Brain microvascular endothelial cell (primary cell): Measurements from ENCODE around the gene MXRA7.
"Not testable (repeated sequence)": the region's sequence is repeated elsewhere in the genome, so short reads cannot be mapped to it uniquely, and the experiment has no call there.

ENCODE experiments used
- DNase-seq: peaks from one replicate; pipeline ENCODE4 v3.0.0-alpha.2; 2020
- H3K27ac ChIP-seq: fragments of 250-450 bp; sonication (Bioruptor Pico); 2 replicates; pipeline ENCODE4 v1.5.1; 2020; ENCODE audit warnings: mild to moderate bottlenecking, moderate library complexity
- H3K27me3 ChIP-seq: fragments of 250-450 bp; sonication (Bioruptor Pico); replicated peaks from 2 replicates; pipeline ENCODE4 v1.5.1; 2020; ENCODE audit warnings: mild to moderate bottlenecking
- H3K36me3 ChIP-seq: fragments of 250-450 bp; sonication (Bioruptor Pico); replicated peaks from 2 replicates; pipeline ENCODE4 v1.5.1; 2020; ENCODE audit warnings: mild to moderate bottlenecking
- H3K4me3 ChIP-seq: 2 replicates; pipeline ENCODE4 v1.5.1; 2011; ENCODE audit warnings: low read depth, mild to moderate bottlenecking, control low read depth, low read length, moderate library complexity
- in situ Hi-C: cut with HindIII; loops from 2 replicates; pipeline ENCODE4 v1.10.0; 2017; ENCODE audit warnings: low sequenced_read_pairs, low pct_ligation_motif_present
- TF ChIP-seq, protein P1 (sequence below): IDR thresholded peaks from 2 replicates; pipeline ENCODE4 v1.5.1; 2011; ENCODE audit warnings: low read depth, mild to moderate bottlenecking, moderate library complexity, low read length, control low read depth, inconsistent platforms; ENCODE audit errors: missing control alignments

Gene MXRA7

GRCh38 chr17:76725580-76726230, 14.9 kb upstream of the MXRA7 start:
- Histone ChIP-seq H3K4me3 (peak overlapping the region; percentile 86), H3K27me3 (no peaks in the 10 kb centered on the region), H3K36me3 (peaks cover 42% of the 10 kb centered on the region), H3K27ac (peak overlapping the region; percentile 94)
- in situ Hi-C loops, result no loop called here
- TF ChIP-seq, protein P1, sequence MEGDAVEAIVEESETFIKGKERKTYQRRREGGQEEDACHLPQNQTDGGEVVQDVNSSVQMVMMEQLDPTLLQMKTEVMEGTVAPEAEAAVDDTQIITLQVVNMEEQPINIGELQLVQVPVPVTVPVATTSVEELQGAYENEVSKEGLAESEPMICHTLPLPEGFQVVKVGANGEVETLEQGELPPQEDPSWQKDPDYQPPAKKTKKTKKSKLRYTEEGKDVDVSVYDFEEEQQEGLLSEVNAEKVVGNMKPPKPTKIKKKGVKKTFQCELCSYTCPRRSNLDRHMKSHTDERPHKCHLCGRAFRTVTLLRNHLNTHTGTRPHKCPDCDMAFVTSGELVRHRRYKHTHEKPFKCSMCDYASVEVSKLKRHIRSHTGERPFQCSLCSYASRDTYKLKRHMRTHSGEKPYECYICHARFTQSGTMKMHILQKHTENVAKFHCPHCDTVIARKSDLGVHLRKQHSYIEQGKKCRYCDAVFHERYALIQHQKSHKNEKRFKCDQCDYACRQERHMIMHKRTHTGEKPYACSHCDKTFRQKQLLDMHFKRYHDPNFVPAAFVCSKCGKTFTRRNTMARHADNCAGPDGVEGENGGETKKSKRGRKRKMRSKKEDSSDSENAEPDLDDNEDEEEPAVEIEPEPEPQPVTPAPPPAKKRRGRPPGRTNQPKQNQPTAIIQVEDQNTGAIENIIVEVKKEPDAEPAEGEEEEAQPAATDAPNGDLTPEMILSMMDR, result no peak
- DNase-seq, result no peak

- Histone ChIP-seq H3K36me3 (peaks cover 60% of the 10 kb centered on the region), H3K27me3 (no peaks in the 10 kb centered on the region), H3K4me3 (no peak overlapping the region), H3K27ac (no peak overlapping the region)
- in situ Hi-C loops, result no loop called here
- DNase-seq, result no peak
- TF ChIP-seq, protein P1, result no peak
These were observed 13.0 kb upstream of the MXRA7 start for GRCh38 chr17:76723812-76724211.

DNA sequence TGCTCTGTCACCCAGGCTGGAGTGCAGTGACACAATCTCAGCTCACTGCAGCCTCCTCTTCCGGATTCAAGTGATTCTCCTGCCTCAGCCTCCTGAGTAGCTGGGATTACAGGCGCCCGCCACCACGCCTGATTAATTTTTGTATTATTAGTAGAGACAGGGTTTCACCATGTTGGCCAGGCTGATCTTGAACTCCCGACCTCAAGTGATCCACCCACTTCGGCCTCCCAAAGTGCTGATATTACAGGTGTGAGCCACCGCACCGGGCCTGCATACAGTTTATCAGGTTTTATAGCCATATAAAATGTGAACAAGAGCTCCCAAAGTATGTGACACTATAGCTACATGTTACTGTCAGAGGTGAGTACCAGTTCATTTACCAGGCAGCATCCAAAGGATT, 12.2 kb upstream of the MXRA7 start:
- H3K4me3 ChIP-seq, in situ Hi-C loops, H3K27me3 ChIP-seq, H3K27ac ChIP-seq, DNase-seq: not testable (repeated sequence)
- peaks cover 67% of the 10 kb centered on the region for H3K36me3 ChIP-seq

DNA sequence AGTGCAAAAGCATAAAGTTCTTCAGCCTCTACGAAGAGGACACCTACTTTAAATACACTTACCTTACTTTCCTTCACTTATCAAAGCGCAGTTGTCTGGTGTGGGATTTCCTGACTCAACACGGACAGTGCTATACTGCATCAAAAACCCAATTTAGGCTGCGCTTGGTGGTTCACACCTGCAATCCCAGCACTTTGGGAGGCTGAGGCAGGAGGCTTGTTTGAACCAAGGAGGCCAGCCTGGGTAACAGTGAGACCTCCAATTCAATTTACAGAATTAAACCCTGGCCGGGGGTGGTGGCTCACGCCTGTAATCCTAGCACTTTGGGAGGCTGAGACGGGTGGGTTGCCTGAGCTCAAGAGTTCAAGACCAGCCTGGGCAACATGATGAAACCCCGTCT, 11.5 kb upstream of the MXRA7 start:
- TF ChIP-seq, protein P1, result no peak
- no peak for DNase-seq
- no peak overlapping the region for H3K4me3 ChIP-seq
- in situ Hi-C loops, result no loop called here
- no peaks in the 10 kb centered on the region for H3K27me3 ChIP-seq
- peaks cover 72% of the 10 kb centered on the region for H3K36me3 ChIP-seq
- no peak overlapping the region for H3K27ac ChIP-seq

DNA sequence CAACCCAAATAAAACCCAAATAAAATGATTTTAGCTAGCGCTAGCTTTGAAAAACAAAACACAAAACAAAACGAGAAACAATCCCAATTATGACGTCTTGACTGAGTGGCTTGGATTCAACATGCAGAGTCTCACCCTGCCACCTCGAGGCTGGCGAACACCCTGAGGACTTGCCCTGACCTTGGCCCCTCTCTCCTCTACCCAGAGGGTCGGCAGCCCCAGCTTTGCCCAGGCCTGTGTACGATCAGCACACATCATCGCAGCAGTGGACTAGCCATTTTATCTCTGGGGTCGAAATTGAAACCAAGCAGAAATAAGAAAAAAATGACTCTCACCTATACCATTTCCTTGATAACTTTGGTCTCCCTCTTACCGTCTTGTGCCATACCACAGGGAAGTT, 10.7 kb upstream of the MXRA7 start:
- Histone ChIP-seq H3K36me3 (peaks cover 74% of the 10 kb centered on the region), H3K27ac (no peak overlapping the region), H3K27me3 (no peaks in the 10 kb centered on the region), H3K4me3 (no peak overlapping the region)
- DNase-seq, result no peak
- in situ Hi-C loops, result no loop called here
- TF ChIP-seq, protein P1, result no peak

DNA sequence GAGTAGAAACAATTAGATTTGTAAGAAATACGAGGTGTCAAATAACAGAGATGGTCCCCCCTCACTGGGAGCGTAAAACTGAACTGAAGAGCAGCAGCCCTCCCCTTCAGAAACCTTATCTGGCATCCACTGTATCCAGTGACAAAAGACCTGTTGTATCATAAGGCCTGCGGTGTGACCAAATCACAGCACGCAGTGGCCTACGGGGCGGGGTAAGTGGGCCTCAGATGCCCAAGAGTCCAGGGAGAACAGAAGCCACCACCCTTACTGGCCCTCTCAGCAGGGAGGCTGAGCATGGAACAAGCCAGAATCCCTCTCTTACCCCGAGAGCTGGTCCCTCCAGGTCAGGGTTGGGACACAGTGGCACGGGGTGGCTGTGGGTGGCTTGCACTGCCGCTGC, 10.2 kb upstream of the MXRA7 start:
- Histone ChIP-seq H3K27me3 (no peaks in the 10 kb centered on the region), H3K4me3 (no peak overlapping the region), H3K36me3 (peaks cover 74% of the 10 kb centered on the region), H3K27ac (no peak overlapping the region)
- no peak for DNase-seq
- TF ChIP-seq, protein P1, result no peak
- in situ Hi-C loops, result no loop called here
